Stimulated activated CD8-positive, alpha-beta memory T cell treated with anti-CD3 and anti-CD28 coated beads, Interleukin-15, amount 100 ng/mL, for 4 hours (primary cell): ENCODE data around the gene PRKD1.

Experiments
- DNase-seq, 2 donors: peaks; one replicate each; pipeline ENCODE4 v3.0.0-alpha.2; 2020; ENCODE audit warnings: low read depth in 2 of 2

Gene PRKD1

DNA sequence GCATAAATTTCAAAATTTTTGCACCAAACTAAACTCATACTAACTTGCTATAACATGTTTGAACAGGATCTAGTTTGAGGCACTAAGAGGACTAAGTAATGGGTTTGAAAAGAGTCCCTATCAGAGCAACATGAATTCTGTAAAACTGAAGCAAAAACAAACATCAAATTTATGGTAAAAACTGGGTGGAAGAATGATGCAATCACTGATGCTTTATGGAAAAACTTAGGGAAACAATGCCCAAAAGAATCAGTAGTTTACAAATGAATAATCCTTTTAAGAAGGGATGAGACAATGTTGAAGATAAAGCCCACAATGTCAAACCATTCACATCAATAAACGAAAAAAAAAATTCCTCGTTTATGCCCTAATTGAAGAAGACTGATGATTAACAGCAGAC lies 88.9 kb downstream of the PRKD1 start:
- no peak for DNase-seq

DNA sequence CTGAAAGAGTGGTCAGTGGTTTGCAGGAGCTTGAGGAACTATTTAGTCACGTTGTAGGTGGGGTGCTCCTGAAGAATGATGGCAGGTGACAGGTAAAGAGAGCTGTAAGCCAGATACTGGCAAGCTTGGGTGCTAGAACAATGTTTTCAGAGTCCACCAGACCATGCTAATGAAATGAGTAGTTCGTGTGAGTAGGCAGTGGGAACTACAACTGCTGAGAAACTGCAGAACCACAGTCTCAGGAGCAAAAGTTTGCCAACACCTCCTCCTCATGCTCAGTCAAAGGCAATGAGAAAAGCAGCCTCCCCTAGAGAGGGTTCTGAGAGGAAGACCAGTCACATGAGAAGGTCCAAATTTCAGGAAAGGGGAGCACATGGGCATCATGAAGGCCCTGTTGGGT lies 91.3 kb downstream of the PRKD1 start:
- DNase-seq, result no peak

DNA sequence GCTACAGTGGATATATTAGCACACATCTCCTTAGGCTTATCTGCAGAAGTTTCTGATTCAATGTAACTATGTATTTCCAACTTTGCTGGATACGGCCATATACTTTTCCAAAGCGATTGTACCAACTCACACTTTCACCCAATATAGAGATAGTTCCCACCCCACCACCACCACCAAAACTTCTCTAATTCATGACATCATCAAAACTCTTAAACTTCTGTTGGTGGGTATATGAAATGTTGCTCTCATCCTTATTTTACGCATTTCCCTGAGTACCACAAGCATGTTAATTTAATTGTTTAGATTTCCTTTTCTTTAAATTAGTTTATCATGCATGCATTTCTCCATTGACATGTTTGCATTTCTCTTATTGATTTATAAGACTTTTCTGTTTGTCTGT lies 95.6 kb downstream of the PRKD1 start:
- no peak for DNase-seq

DNA sequence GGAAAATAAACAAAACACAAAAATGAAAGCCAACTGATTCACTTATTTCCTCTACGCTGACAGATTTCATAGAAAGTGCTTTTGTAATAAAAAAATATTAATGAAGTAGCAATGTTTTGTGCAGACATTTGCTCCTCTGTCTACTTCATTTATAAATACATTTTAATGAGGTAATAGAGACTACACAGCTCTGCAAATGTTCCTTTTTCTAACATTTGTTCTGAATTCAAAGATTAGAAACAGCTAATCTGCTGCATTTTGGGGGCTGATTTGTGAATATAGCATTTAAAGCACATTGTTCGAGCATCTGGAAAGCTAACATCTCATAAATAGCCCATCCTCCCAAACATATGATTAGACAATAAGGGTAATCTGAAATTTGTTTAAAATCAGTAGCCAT lies 97.8 kb downstream of the PRKD1 start:
- no peak for DNase-seq

DNA sequence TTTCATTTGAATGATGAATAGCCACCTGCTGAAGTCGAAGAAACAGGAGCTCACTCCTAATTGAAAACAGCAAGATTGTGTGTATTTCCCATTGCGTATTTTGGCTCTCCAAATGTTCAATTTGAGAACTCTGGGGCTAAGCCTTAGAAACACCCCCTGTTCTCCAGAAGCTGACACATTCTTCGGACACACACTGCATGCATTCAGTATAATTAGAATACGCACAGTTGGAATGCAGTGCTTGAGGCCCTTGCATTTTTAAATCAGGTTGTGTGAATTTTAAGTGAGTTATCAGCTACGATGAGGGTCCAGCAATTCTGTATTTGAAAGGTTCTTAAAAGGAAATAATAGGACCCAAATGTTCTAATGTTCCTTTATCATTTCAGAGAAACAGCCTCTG lies 103.8 kb downstream of the PRKD1 start:
- DNase-seq, result no peak

DNA sequence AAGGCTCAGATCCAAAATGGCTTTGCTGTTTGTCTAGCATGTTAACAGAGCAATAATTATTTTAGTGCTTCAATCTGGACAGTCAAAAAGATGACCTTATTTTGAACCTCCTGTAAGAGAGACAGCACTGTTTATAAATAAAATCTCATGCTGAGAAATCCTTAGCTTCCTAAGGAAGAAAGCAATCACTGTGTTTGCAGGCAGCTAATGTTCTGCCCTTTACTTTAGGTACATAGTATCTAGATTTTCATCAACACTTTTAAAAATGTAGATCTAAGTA lies 105.3 kb downstream of the PRKD1 start:
- DNase-seq, result no peak

DNA sequence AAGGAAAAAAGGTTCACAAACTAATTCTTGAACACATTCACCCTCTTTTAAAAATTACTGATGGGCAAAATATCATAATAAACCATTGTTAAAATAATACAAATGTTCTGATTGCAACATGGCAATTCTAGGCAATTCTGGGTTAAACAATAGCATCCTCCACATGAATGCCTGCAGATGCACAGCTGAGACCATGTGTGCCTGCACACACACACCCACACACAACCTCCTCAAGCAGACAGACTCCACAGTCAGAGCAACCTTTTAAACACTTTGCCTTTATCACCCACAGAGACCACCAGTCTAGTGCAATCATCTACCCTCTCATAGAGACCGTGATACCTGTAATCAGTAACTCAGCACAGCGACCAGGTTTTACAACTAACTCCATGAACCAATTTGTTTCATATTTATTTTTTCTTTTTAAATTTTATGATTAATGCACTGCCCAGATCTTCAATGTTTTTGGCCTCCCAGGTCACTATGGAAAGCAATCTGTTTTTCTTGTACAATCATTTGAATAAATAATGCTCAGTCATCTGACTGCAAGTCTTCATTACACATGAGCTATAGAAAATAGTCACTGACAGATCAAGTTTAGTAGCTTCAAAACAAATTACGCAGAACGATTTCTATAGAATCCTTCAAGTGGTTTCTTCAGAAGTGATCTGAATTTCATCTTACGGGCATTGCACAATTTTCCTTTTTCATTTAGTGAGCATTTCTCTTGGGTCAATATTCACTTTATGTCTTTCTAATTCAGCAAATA lies 105.8 kb downstream of the PRKD1 start:
- DNase-seq, result no peak

DNA sequence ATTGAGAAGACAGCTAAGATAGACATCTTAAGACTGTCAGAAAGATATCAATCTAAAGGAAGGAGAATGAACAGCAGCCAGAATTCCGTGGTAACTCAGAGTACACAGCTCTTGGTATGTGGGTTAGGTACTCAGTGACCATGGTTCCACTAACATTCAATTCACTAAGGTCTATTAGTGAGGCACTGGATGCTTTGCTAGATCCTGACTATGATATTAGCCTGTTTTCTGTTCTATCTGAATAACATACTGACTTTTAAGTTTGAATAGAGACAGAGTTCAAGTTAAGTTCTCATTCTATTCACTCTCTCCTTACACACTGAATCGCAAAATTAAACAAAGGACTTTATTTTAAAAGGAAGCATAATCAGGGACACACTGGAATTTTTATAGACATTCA lies 106.4 kb downstream of the PRKD1 start:
- no peak for DNase-seq

DNA sequence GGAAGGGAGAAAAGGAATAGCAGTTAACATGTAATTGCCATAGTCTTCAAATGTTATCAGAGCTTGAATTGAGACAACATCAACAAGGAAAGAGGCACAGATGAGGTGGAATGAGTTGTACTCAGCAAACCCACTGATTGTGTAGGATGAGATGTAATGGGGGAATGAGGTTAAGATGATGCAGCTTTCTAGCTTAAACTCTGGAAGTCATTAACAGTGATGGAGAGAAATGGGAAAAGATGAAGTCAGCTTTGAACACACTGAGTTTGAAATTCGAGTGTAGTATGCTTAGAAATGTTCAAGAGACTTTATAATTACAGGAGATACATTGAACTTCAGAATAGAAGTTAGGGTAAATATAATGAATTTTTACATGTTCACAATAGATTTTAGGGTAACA lies 106.9 kb downstream of the PRKD1 start:
- no peak for DNase-seq

DNA sequence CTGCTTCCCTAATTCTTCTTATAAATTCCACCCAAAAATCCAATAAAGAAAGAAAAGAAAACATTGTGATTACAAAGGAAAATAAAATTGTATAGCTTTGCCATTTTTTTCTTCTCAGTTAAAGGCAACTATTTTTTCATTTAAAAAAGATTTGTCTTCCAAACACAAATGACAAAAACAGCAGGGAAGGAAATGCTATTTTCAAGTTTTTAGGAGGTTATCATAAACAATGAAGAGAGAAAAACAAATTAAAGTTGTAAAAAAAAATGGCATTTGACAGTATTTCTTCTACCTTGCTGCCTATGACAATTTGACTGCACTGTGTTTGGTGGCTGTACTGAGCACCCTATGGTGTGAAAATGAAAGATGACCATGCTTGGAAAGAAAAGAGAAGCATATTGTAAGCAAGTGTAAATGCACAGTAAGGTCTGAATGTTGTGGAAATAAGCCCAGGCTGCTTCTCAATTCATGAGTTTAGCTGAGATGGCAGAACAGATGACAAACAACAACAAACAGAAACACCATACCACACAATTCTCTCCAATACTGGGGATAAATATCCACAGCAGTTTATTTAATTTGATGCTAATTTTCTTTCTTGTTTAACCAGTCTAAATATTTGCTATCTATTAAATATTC lies 109.8 kb downstream of the PRKD1 start:
- no peak for DNase-seq

DNA sequence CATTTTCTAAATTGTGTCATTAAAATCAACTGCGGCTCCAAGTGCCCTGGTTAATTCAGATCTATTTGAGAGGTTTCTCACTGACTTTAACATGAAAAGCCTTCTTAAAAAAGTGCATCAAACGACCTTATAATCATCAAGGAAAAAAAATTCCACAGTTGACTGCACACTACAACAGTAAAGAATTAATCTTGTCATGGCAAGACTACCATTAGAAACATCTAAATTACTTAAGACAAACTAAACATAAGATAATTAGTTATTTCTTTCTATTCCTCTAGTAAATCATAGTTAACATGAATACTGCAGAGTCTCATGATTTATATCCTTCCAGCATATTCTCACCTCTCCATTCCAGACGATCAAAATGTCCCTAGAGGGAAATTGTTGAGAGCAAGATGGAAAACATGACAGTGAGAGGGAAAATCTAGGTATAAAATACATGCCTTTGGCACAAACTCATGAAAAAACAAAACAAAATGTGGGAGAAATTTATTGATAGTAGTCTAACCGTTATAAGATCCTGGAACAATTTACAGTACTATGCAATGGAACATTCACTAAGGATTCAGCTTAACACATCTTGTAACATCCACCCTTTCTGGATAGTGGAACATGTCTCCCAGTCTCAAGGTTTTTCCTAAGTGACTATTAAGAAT lies 112.5 kb downstream of the PRKD1 start:
- DNase-seq, result no peak

DNA sequence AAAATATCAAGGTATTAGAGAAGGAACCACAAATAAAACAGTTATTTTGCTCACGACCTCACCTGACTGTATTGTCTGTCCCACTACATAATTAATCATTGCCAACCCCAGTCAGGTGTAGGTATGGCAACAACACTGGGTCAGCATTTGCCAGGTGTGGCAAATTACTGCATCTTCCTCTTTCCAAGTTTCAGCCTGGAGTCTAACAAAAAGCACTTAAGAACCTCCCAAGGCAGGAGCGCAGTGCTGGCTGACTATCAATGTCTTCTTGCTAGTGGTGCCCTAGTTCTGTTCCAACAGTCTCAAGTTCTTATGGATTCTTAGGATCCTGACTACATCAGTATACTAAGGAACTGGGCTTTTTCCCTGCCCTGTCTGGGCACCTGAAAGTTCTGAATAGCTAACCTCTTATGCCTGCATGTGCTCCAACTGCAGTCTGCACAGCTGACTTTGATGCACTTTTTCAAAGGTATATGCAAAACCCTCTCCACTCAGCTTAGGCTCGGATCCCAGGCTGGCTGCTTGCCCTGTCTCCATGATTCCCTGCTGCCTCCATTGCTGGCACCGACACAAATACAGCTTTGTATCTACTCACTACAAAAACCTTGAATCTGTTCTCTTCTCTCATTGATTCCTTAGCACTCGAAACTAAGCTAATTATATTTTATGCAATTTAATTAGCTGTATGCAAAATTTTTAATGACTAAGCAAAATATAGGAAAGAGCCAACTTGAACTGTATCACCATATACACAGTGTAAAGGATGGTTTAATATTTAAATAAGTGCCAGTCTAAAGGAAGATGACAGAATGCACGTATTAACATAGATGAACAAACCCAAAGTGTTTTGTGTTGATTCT lies 113.3 kb downstream of the PRKD1 start:
- DNase-seq, result no peak

DNA sequence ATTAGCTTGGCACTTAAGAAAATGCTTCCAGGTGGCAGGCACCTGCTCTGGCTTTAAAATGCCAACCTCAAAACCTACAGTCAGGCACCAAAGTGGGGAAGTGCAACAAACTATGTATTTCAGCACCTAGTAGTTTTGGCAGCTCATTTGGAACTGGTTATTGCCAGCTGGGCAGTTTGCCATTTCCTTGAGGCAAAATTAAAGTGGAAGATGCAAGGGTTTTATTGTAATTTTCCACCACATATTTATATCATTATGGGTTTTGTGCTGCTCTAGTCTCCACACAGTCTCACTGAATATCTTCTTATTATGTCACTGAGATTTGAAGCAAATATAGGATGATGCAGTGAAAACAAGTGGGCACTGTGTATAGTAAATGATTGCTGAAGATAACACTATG lies 117.0 kb downstream of the PRKD1 start:
- DNase-seq, result no peak

DNA sequence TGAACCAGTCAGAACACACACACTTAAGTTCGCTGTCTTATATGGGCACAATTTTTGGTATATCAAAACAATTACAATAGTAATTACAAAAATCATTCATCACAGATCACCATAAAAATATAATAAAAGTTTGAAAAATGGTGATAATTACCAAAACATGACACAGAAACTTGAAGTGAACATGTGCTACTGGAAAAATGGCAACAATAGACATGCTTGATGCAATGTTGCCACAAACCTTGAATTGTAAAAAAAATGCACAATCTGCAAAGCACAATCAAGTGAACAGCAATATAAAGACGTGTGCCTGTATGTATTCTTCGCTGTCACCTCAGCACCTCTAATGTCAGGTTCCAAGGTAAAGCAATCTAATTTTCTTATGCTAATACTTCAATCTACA lies 117.6 kb downstream of the PRKD1 start:
- DNase-seq, result no peak

DNA sequence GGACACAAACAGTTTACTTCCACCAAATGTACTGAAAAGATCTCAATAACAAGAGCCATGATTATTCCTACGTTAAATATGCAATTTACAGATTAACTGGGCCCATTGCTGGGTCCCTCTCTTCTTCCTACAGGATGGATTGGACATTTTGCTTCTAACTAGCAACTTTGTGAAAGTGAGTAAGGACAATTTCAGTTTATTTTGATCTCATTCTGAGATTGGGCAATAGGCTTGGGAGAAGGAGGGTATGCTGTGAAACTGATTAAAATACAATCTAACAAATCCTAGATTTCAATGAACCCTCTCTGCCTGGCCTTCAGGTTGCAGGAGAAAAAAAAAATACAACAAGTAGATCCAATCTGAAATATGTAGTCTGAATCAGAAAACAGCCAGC lies 121.5 kb downstream of the PRKD1 start:
- DNase-seq, result no peak

DNA sequence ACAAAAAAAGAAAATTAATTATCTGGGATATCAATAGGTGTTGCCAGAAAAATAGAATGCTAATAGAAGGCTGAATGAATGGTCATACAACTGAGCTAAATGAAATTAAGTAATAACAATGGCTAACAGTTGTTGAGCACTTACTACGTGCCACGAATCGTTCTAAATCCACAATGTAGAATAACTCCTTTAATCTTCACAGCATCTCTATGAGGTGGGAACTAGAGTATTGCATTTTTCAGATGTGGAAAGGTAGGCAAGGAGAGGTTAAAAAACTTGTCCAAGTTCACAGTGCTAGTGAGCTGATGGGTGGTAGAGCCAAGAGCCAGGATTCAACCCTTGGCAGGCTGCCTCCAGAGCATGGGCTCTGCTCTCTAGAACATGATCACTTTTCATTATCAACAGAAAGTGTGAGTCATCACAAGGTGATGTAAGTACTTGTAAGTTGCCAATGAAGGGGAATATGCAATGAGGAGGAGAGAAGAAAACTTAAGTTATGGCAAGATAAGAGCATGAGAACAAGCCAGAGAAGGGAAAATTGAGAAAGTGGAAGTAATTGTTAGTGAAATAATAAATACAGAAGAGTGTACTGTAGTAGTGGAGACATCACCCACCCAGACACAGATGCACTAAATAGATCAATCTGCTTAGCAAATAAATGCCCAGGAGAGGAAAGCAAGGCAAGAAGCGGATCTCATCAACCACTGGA lies 122.1 kb downstream of the PRKD1 start:
- DNase-seq, result no peak

DNA sequence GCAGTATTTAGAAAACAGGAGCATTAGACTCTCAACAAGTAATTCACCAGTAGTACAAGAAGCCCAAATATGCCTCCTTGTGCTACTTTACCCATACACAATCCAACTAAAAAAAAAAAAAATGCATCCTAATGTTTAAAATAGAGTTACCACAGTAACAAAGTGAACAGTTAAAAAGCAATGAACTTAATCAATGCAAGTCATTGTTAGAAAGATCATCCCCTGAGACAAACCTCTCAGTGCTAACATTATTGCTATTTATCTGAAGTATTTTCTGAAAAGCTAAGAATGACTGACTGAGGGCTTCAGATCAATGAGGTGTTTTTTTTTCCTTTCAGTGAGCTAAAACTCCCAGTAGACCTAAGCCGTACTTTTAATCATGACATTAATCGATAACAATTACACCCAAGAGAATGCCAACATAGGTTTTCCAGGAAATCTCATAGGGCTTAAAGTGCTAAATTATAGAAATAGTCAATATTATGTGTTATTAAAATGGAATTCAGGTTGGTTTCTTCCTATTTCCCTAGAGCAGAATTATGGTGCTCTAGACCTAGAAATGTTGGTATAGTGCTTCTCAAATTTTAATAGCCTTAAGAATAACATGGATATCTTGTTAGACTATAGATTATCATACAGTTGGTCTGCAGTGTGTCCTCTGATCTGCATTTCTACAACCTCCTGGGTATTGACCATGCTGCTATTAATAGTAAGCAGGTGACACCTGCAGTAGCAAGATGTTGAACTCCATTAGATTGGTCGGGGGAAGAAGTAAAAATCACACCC lies 123.0 kb downstream of the PRKD1 start:
- DNase-seq, result no peak

DNA sequence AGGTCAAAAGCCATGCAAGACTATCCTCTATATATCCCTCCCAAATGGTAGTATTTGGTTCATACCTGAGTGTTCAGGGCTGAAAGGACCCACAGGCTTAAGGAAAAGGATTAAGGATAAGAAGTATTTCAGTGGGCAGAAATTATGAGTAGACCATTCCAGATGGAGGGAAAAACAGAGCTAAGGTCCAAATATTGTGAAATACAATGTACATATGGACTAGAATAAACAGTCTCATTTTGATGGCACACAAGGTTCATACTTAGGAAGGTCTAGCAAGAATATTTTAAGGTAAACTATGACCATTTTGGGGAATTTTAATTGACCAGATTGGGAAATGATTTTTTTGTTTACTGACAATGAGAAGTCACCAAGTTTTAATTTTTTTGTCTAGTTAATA lies 124.6 kb downstream of the PRKD1 start:
- no peak for DNase-seq

DNA sequence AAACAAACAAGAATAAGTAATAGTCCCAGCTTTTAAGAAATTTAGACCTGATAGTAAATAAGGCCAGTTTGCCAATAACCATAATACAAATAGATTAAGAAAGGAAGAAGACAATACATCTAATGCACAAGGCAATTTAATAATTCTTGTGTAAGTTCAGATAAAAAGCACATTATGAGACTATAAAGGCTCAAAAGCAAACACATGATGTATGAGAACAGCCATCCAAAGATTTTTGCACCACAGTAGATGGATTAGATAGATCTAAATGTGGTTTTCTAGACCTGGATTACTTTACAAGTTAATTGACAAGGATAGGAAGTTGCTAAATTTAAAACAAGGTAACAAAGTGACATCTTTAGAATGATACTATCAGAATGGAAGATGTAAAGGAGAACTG lies 125.4 kb downstream of the PRKD1 start:
- DNase-seq, result no peak

DNA sequence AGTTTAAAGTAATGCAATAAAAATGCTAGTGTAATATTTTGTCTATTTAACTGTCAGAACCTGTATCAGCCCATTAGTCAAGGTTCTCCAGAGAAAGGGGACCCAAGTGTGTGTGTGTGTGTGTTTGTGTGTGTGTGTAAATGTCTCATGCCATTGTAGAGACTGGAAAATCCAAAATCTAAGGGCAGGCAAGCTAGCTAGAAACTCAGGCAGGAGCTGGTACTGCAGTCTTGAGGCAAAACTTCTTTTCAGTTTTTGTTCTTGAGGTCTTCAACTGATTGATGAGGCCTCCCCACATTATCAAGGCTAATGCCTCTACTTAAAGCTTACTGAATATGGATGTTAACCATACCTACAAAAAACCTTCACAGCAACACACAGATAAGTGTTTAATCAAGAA lies 126.7 kb downstream of the PRKD1 start:
- DNase-seq, result no peak

DNA sequence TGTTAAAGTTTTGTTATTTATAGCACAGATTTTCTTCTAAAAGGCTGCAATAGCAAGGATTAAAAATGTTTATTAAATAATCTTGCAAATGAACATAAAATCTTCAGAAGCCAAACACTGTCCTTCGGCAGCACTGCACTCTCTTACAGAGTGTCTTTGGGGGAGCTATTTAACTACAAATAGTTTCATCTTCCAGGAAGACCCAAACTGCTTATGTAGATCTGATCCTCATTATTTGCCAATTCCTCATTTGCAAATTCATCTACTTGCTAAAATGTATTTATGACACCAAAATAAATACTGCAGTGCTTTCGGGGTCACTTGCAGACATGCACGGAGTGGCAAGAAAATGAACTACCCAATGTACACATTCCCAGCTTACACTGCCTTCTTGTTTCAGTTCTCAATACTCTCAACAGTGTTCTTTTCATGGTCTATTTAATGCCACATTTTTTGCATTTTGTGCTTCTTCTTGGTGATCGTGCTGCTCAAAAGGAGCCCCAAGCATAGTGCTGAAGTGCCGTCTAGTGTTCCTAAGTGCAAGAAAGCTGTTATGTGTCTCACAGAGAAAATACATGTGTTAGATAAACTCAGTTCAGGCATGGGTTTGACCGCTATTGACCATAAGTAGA lies 128.1 kb downstream of the PRKD1 start:
- no peak for DNase-seq
